Ascending aorta (tissue), 2 donors: ENCODE data around the gene ZNF536. TPM values are rescaled to one million over a fixed set of nuclear protein-coding genes. Genes with fewer than 3 reads are reported as not detected.

Source experiments
- DNase-seq, 2 donors: peaks; one replicate each; pipeline ENCODE4 v3.0.0-alpha.2; 2019; ENCODE audit warnings: low spot score in 2 of 2
- H3K27ac ChIP-seq, 2 donors: fragments of 200-600 bp; sonication (generic); one replicate each; pipeline ENCODE4 v1.5.1; 2016 to 2017; ENCODE audit warnings: mild to moderate bottlenecking in 1 of 2
- H3K27me3 ChIP-seq: fragments of 200-600 bp; sonication (generic); one replicate; pipeline ENCODE4 v1.5.1; 2017
- H3K36me3 ChIP-seq, 2 donors: fragments of 200-600 bp; sonication (generic); one replicate each; pipeline ENCODE4 v1.5.1; 2016
- H3K4me1 ChIP-seq, 2 donors: fragments of 200-600 bp; sonication (generic); one replicate each; pipeline ENCODE4 v1.5.1; 2016 to 2017; ENCODE audit warnings: mild to moderate bottlenecking in 1 of 2
- H3K4me3 ChIP-seq, 2 donors: fragments of 200-600 bp; sonication (generic); one replicate each; pipeline ENCODE4 v1.5.1; 2016 to 2017; ENCODE audit warnings: mild to moderate bottlenecking in 1 of 2
- H3K9me3 ChIP-seq, 2 donors: fragments of 200-600 bp; sonication (generic); one replicate each; pipeline ENCODE4 v1.5.1; 2016
- CTCF ChIP-seq, 3 experiments: fragments of 200-600 bp in 2 of 3; fragments of 450-650 bp in 1 of 3; sonication (generic) in 2 of 3; IDR thresholded peaks; one replicate each; pipeline ENCODE4 v1.5.1; 2016 to 2019; ENCODE audit warnings: antibody characterized with exemption in 3 of 3, mild to moderate bottlenecking in 1 of 3, moderate library complexity in 1 of 3
- intact Hi-C: fragments of 100-400 bp; cut with DNase I; formaldehyde crosslinking; loops from one replicate; pipeline ENCODE4 v1.15.1; 2023
- total RNA-seq: library from RNA; depleted of rRNA; stranded (reverse); fragments of >200 nt; gene quantifications from one replicate; pipeline ENCODE4 v1.1.0, GENCODE V29; 2016

The ZNF536 gene
- total RNA-seq, 1 donor from 2014 or later = not detected

GRCh38 chr19:30539315-30539714 is 167.1 kb downstream of the ZNF536 start:
- intact Hi-C loops = no loop called here
- TF ChIP-seq CTCF (IDR thresholded peaks at IDR 0.05) = no peak
- Histone ChIP-seq H3K4me3 (no peak overlapping the region), H3K4me1 (no peaks in the 10 kb centered on the region), H3K27me3 (no peaks in the 10 kb centered on the region), H3K9me3 (no peaks in the 10 kb centered on the region), H3K27ac (no peak overlapping the region), H3K36me3 (no peaks in the 10 kb centered on the region)
- no peak for DNase-seq

GRCh38 chr19:30539981-30540380 is 167.8 kb downstream of the ZNF536 start:
- Histone ChIP-seq H3K36me3 (no peaks in the 10 kb centered on the region), H3K4me3 (no peak overlapping the region), H3K4me1 (no peaks in the 10 kb centered on the region), H3K27ac (no peak overlapping the region), H3K9me3 (no peaks in the 10 kb centered on the region), H3K27me3 (no peaks in the 10 kb centered on the region)
- intact Hi-C loops = no loop called here
- no peak for TF ChIP-seq CTCF (IDR thresholded peaks at IDR 0.05)
- no peak for DNase-seq

GRCh38 chr19:30540761-30541160 is 168.6 kb downstream of the ZNF536 start:
- H3K36me3 ChIP-seq = no peaks in the 10 kb centered on the region
- TF ChIP-seq CTCF (IDR thresholded peaks at IDR 0.05) = no peak
- no peak for DNase-seq

GRCh38 chr19:30541575-30541974 is 169.4 kb downstream of the ZNF536 start:
- intact Hi-C loops = no loop called here
- Histone ChIP-seq H3K27me3 (no peaks in the 10 kb centered on the region), H3K4me3 (no peak overlapping the region), H3K27ac (no peak overlapping the region), H3K36me3 (no peaks in the 10 kb centered on the region), H3K9me3 (no peaks in the 10 kb centered on the region), H3K4me1 (no peaks in the 10 kb centered on the region)
- no peak for DNase-seq
- TF ChIP-seq CTCF (IDR thresholded peaks at IDR 0.05) = no peak

More at GRCh38 chr19:30540761-30541160, 168.6 kb downstream of the ZNF536 start:
- Histone ChIP-seq H3K27me3 (no peaks in the 10 kb centered on the region), H3K4me3 (no peak overlapping the region), H3K27ac (no peak overlapping the region), H3K9me3 (no peaks in the 10 kb centered on the region), H3K4me1 (no peaks in the 10 kb centered on the region)
- intact Hi-C loops = no loop called here

GRCh38 chr19:30543243-30543945 is 171.2 kb downstream of the ZNF536 start:
- no peak for TF ChIP-seq CTCF (IDR thresholded peaks at IDR 0.05)
- no peaks in the 10 kb centered on the region for H3K36me3 ChIP-seq
- no peak overlapping the region for H3K4me3 ChIP-seq
- no peaks in the 10 kb centered on the region for H3K9me3 ChIP-seq
- no peak overlapping the region for H3K27ac ChIP-seq
- no peaks in the 10 kb centered on the region for H3K4me1 ChIP-seq
- DNase-seq = no peak
- intact Hi-C loops = no loop called here
- no peaks in the 10 kb centered on the region for H3K27me3 ChIP-seq

- no peaks in the 10 kb centered on the region for H3K4me1 ChIP-seq
- DNase-seq = no peak
- H3K36me3 ChIP-seq = no peaks in the 10 kb centered on the region
- H3K27me3 ChIP-seq = no peaks in the 10 kb centered on the region
- TF ChIP-seq CTCF (IDR thresholded peaks at IDR 0.05) = no peak
- no peaks in the 10 kb centered on the region for H3K9me3 ChIP-seq
- no peak overlapping the region for H3K27ac ChIP-seq
- H3K4me3 ChIP-seq = no peak overlapping the region
- intact Hi-C loops = no loop called here
Measured at GRCh38 chr19:30545752-30546151, 173.6 kb downstream of the ZNF536 start.
